Trophoblast cell (in vitro differentiated cells and primary cell): ENCODE measurements around the gene ARHGAP33.

ENCODE experiments used
- DNase-seq, 2 donors: peaks; one replicate each; pipeline ENCODE4 v3.0.0-alpha.2; 2016
- H2AFZ ChIP-seq: 2 replicates; pipeline ENCODE4 v1.6.1; 2013; ENCODE audit warnings: low read length, moderate library complexity, mild to moderate bottlenecking; ENCODE audit not compliant: insufficient read depth, poor library complexity
- H2AK5ac ChIP-seq: 2 replicates; pipeline ENCODE4 v1.6.1; 2013; ENCODE audit warnings: mild to moderate bottlenecking, low read length
- H2BK120ac ChIP-seq: 2 replicates; pipeline ENCODE4 v1.6.1; 2013; ENCODE audit warnings: low read length, mild to moderate bottlenecking, moderate library complexity; ENCODE audit not compliant: insufficient read depth, poor library complexity
- H2BK12ac ChIP-seq: 2 replicates; pipeline ENCODE4 v1.6.1; 2013; ENCODE audit warnings: mild to moderate bottlenecking, low read length, moderate library complexity
- H2BK5ac ChIP-seq: 2 replicates; pipeline ENCODE4 v1.6.1; 2013; ENCODE audit warnings: low read length, low read depth, moderate library complexity, mild to moderate bottlenecking; ENCODE audit not compliant: poor library complexity
- H3K14ac ChIP-seq: 2 replicates; pipeline ENCODE4 v1.6.1; 2013; ENCODE audit warnings: mild to moderate bottlenecking, low read length
- H3K18ac ChIP-seq: 2 replicates; pipeline ENCODE4 v1.6.1; 2013; ENCODE audit warnings: mild to moderate bottlenecking, low read length
- H3K23ac ChIP-seq: 2 replicates; pipeline ENCODE4 v1.6.1; 2013; ENCODE audit warnings: low read length
- H3K27ac ChIP-seq: 2 replicates; pipeline ENCODE4 v1.5.1; 2013; ENCODE audit warnings: low read depth, mild to moderate bottlenecking, inconsistent platforms, low read length, moderate library complexity
- H3K27me3 ChIP-seq: 2 replicates; pipeline ENCODE4 v1.6.1; 2013; ENCODE audit warnings: inconsistent platforms, mild to moderate bottlenecking, low read length, moderate library complexity; ENCODE audit not compliant: insufficient read depth
- H3K36me3 ChIP-seq, 2 experiments: 1 replicate in 1 of 2; 2 replicates in 1 of 2; pipeline ENCODE4 v1.6.1; 2013; ENCODE audit warnings: low read length in 2 of 2, mild to moderate bottlenecking in 2 of 2, moderate library complexity in 1 of 2; ENCODE audit not compliant: insufficient read depth in 2 of 2, control insufficient read depth in 1 of 2
- H3K4ac ChIP-seq: 2 replicates; pipeline ENCODE4 v1.6.1; 2013; ENCODE audit warnings: low read depth, mild to moderate bottlenecking, low read length, moderate library complexity
- H3K4me1 ChIP-seq, 2 experiments: 1 replicate in 1 of 2; 2 replicates in 1 of 2; pipeline ENCODE4 v1.6.1; 2013; ENCODE audit warnings: low read length in 2 of 2, mild to moderate bottlenecking in 2 of 2, moderate library complexity in 1 of 2; ENCODE audit not compliant: insufficient read depth in 2 of 2, control insufficient read depth in 1 of 2
- H3K4me2 ChIP-seq: 2 replicates; pipeline ENCODE4 v1.6.1; 2013; ENCODE audit warnings: inconsistent platforms, mild to moderate bottlenecking, low read length, moderate library complexity
- H3K4me3 ChIP-seq: 2 replicates; pipeline ENCODE4 v1.5.1; 2013; ENCODE audit warnings: mild to moderate bottlenecking, low read depth, low read length, inconsistent platforms
- H3K79me1 ChIP-seq: one replicate; pipeline ENCODE4 v1.6.1; 2013; ENCODE audit warnings: low read length
- H3K79me2 ChIP-seq: 2 replicates; pipeline ENCODE4 v1.6.1; 2013; ENCODE audit warnings: low read length, mild to moderate bottlenecking; ENCODE audit not compliant: control insufficient read depth, insufficient read depth, poor library complexity
- H3K9ac ChIP-seq: 2 replicates; pipeline ENCODE4 v1.6.1; 2013; ENCODE audit warnings: mild to moderate bottlenecking, low read length
- H3K9me3 ChIP-seq: 2 replicates; pipeline ENCODE4 v1.6.1; 2013; ENCODE audit warnings: low read depth, mild to moderate bottlenecking, control low read depth, inconsistent platforms, low read length; ENCODE audit not compliant: insufficient read depth
- H4K12ac ChIP-seq: 2 replicates; pipeline ENCODE4 v1.6.1; 2013; ENCODE audit warnings: low read depth, mild to moderate bottlenecking, low read length, moderate library complexity
- H4K8ac ChIP-seq: 2 replicates; pipeline ENCODE4 v1.6.1; 2013; ENCODE audit warnings: low read depth, mild to moderate bottlenecking, low read length, moderate library complexity
- H4K91ac ChIP-seq: one replicate; pipeline ENCODE4 v1.6.1; 2013; ENCODE audit warnings: low read depth, mild to moderate bottlenecking, low read length, moderate library complexity
- WGBS: extraction: QIAGEN DNeasy Blood & Tissue Kit; methylation state at CpG from one replicate; pipeline ENCODE4 v1.1.7; 2013; ENCODE audit warnings: missing lambda C conversion rate; ENCODE audit not compliant: insufficient read length, insufficient coverage; ENCODE audit errors: extremely low coverage; 5-methylcytosine and 5-hydroxymethylcytosine counted together

ARHGAP33 gene

DNA sequence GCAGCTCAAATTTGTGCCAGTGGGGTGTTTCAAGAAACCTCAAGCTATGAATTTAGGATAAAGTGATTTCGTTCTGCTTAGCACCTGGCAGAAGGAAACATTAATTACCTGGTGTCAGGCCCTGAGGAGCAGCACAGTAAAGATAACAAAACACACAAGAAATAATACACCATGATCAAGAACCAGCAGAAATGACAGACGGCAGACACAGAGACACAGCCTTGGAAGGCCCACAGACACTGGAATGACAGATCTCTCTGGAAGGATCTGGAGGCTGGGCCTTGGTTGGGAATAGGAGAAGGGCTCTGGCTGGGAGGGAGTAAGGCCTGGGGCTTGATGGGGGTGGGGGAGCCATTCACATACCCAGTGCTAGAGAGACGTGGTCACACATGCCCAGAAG, 26.5 kb downstream of the ARHGAP33 start:
- Histone ChIP-seq H2BK12ac (no peak overlapping the region), H3K27me3 (peaks cover 6% of the 10 kb centered on the region), H2BK120ac (no peak overlapping the region), H3K4me3 (no peak overlapping the region), H3K9me3 (peaks cover 4% of the 10 kb centered on the region), H4K8ac (no peak overlapping the region), H3K36me3 (no peaks in the 10 kb centered on the region), H3K27ac (no peak overlapping the region), H3K4me1 (peaks cover 0 to 3% of the 10 kb centered on the region in 2 experiments), H3K9ac (no peak overlapping the region), H3K14ac (no peak overlapping the region), H2BK5ac (no peak overlapping the region), H4K12ac (no peak overlapping the region), H3K79me2 (no peaks in the 10 kb centered on the region), H3K4me2 (no peak overlapping the region), H3K79me1 (no peaks in the 10 kb centered on the region), H2AK5ac (no peak overlapping the region), H4K91ac (no peak overlapping the region), H3K4ac (no peak overlapping the region), H2AFZ (no peak overlapping the region), H3K18ac (no peak overlapping the region), H3K23ac (no peak overlapping the region)
- no CpG with 5 or more reads among the region's 3 CpGs for WGBS
- DNase-seq, result no peak

DNA sequence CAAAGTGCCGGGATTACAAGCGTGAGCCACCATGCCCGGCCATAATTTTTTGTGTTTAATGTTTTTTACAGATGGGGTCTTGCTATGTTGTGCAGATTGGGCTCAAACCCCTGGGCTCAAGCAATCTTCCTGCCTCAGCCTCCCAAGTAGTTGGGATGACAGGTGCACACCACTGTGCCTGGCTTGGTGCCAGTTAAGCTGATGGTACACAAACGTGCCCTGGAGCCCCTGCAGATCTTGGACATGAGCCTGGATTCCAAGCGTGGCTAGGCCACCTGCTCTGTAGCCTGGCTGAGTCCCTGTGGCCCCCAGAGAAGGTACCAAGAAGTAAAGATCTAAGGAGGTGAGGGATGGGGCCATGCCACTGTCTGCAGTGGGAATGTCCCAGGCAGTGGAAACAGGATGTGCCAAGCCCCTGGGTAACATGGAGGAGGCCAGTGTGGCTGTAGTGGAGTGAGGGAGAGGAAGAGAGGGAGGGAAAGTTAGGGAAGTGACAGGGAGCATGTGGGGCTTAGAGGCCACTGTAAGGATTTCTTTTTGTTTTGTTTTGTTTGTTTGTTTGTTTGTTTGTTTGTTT, 30.2 kb downstream of the ARHGAP33 start:
- Histone ChIP-seq H2BK12ac (no peak overlapping the region), H3K9me3 (peaks cover 4% of the 10 kb centered on the region), H2BK120ac (no peak overlapping the region), H3K9ac (no peak overlapping the region), H4K8ac (no peak overlapping the region), H3K36me3 (no peaks in the 10 kb centered on the region), H3K4ac (no peak overlapping the region), H3K79me1 (no peaks in the 10 kb centered on the region), H4K91ac (no peak overlapping the region), H3K27me3 (no peaks in the 10 kb centered on the region), H3K4me1 (no peaks in the 10 kb centered on the region), H3K14ac (no peak overlapping the region), H3K23ac (no peak overlapping the region), H3K4me2 (no peak overlapping the region), H2AFZ (no peak overlapping the region), H3K79me2 (no peaks in the 10 kb centered on the region), H3K27ac (no peak overlapping the region), H3K18ac (no peak overlapping the region), H2AK5ac (no peak overlapping the region), H2BK5ac (no peak overlapping the region), H3K4me3 (no peak overlapping the region), H4K12ac (no peak overlapping the region)
- DNase-seq, result no peak
- no CpG with 5 or more reads among the region's 5 CpGs for WGBS

DNA sequence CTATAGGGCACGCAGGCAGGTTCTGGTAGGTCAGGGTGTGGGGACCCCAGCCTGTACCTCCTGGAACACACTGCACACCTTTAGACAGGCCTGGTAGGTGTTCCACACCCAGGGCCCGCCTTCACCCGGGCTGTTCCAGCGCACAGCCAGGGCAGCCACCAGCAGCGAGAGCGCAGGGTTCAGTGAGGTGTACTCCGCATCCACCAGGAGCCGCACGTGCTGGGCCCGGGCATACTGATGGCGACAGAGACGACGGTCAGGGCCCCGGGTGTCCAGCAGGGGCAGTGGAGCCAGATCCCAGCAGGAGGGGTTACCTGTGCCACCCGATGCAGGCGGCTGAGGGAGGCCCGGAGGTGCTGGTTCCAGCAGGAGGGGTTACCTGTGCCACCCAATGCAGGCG, 31.2 kb downstream of the ARHGAP33 start:
- H3K9ac ChIP-seq, result no peak overlapping the region
- no peak overlapping the region for H2AFZ ChIP-seq
- H3K18ac ChIP-seq, result no peak overlapping the region
- no peaks in the 10 kb centered on the region for H3K36me3 ChIP-seq
- no peak overlapping the region for H4K12ac ChIP-seq
- H2BK12ac ChIP-seq, result no peak overlapping the region
- no peak overlapping the region for H4K91ac ChIP-seq
- peaks cover 4% of the 10 kb centered on the region for H3K9me3 ChIP-seq
- H3K79me1 ChIP-seq, result no peaks in the 10 kb centered on the region
- no peaks in the 10 kb centered on the region for H3K79me2 ChIP-seq
- no peaks in the 10 kb centered on the region for H3K4me1 ChIP-seq
- H4K8ac ChIP-seq, result no peak overlapping the region
- H3K4me2 ChIP-seq, result no peak overlapping the region
- no peak overlapping the region for H2BK120ac ChIP-seq
- DNase-seq, result no peak
- H3K4ac ChIP-seq, result no peak overlapping the region
- H3K27me3 ChIP-seq, result no peaks in the 10 kb centered on the region
- WGBS, result no CpG with 5 or more reads among the region's 18 CpGs
- no peak overlapping the region for H2AK5ac ChIP-seq
- no peak overlapping the region for H3K14ac ChIP-seq
- no peak overlapping the region for H3K27ac ChIP-seq
- no peak overlapping the region for H2BK5ac ChIP-seq
- no peak overlapping the region for H3K23ac ChIP-seq
- no peak overlapping the region for H3K4me3 ChIP-seq

- Histone ChIP-seq H3K27ac (no peak overlapping the region), H3K4me2 (no peak overlapping the region), H3K4me1 (no peaks in the 10 kb centered on the region), H2BK5ac (no peak overlapping the region), H2BK120ac (no peak overlapping the region), H4K8ac (no peak overlapping the region), H3K18ac (no peak overlapping the region), H3K9ac (no peak overlapping the region), H3K4ac (no peak overlapping the region), H2AFZ (no peak overlapping the region), H3K9me3 (peaks cover 3% of the 10 kb centered on the region), H4K91ac (no peak overlapping the region), H2BK12ac (no peak overlapping the region), H3K79me2 (no peaks in the 10 kb centered on the region), H3K14ac (no peak overlapping the region), H3K4me3 (no peak overlapping the region), H3K27me3 (no peaks in the 10 kb centered on the region), H2AK5ac (no peak overlapping the region), H3K36me3 (no peaks in the 10 kb centered on the region), H4K12ac (no peak overlapping the region), H3K79me1 (no peaks in the 10 kb centered on the region), H3K23ac (no peak overlapping the region)
- DNase-seq, result no peak
- WGBS, result no CpG with 5 or more reads among the region's 5 CpGs
Measured at GRCh38 chr19:35807633-35808032, 32.3 kb downstream of the ARHGAP33 start.
